Heart right ventricle (tissue), 16 donors: ENCODE data around the gene EIF4G2. TPM values are rescaled to one million over a fixed set of nuclear protein-coding genes. Genes with fewer than 3 reads are reported as not detected.

Experiments
- ATAC-seq, 8 donors: fragments of 200-7000 bp; cut with Tn5 transposase; one replicate each; pipeline ENCODE4 v1.9.1; 2020; ENCODE audit warnings: mild to moderate bottlenecking in 8 of 8, moderate library complexity in 8 of 8, moderate number of reproducible peaks in 1 of 8
- DNase-seq, 2 donors: peaks; one replicate each; pipeline ENCODE4 v3.0.0-alpha.2; 2020
- H3K27ac ChIP-seq, 10 donors: fragments of 200-600 bp; sonication (generic) in 2 of 10; one replicate each; pipeline versions ENCODE4 v1.5.0 to v1.8.0; 2020 to 2022; ENCODE audit warnings: mild to moderate bottlenecking in 3 of 10
- H3K27me3 ChIP-seq, 7 donors: fragments of 200-600 bp; one replicate each; pipeline ENCODE4 v1.8.0; 2021 to 2022; ENCODE audit warnings: mild to moderate bottlenecking in 2 of 7
- H3K36me3 ChIP-seq, 9 donors: fragments of 200-600 bp; sonication (generic) in 1 of 9; one replicate each; pipeline versions ENCODE4 v1.5.0 to v1.8.0; 2020 to 2022; ENCODE audit warnings: mild to moderate bottlenecking in 2 of 9
- H3K4me1 ChIP-seq, 9 donors: fragments of 200-600 bp; sonication (generic) in 1 of 9; one replicate each; pipeline versions ENCODE4 v1.5.0 to v1.8.0; 2020 to 2022; ENCODE audit warnings: mild to moderate bottlenecking in 4 of 9
- H3K4me3 ChIP-seq, 10 donors: fragments of 200-600 bp; sonication (generic) in 2 of 10; one replicate each; pipeline versions ENCODE4 v1.5.0 to v1.8.0; 2020 to 2022; ENCODE audit warnings: mild to moderate bottlenecking in 7 of 10, moderate library complexity in 2 of 10
- H3K9me3 ChIP-seq, 11 donors: fragments of 200-600 bp in 10 of 11; sonication (generic) in 2 of 11; one replicate each; pipeline versions ENCODE4 v1.5.0 to v1.8.0; 2013 to 2022; ENCODE audit warnings: mild to moderate bottlenecking in 2 of 11, control low read depth in 1 of 11, moderate library complexity in 1 of 11
- WGBS, 2 donors: extraction: QIAGEN DNeasy Blood & Tissue Kit; methylation state at CpG; one replicate each; pipeline ENCODE4 v1.1.7; 2013; ENCODE audit warnings: inconsistent platforms in 1 of 2; 5-methylcytosine and 5-hydroxymethylcytosine counted together
- intact Hi-C, 10 donors: fragments of 100-400 bp; cut with DNase I; formaldehyde crosslinking; loops; one replicate each; pipeline versions ENCODE4 v1.11.1 to v1.14.2; 2022
- long read RNA-seq, 3 donors: library from polyadenylated mRNA; unstranded; transcript quantifications; one replicate each; pipeline ENCODE4 v2.0.0, GENCODE V29; 2020 to 2021
- polyA plus RNA-seq, 2 donors: library from polyadenylated mRNA; stranded (reverse); fragments of 200-250 nt; gene quantifications; one replicate each; pipeline ENCODE4 v1.2.3, GENCODE V29; 2013
- total RNA-seq, 10 donors: library from RNA; stranded (reverse); fragmentation: NEBNext Ultra II Directional in 3 of 10; extraction: Animal tissue kit (Norgen Biotek cat#: 25700) in 3 of 10; gene quantifications; one replicate each; pipeline versions ENCODE4 v1.2.1 to v1.2.4, GENCODE V29; 2021 to 2023
- TF ChIP-seq, protein P1 (sequence below), 9 donors: fragments of 200-600 bp; sonication (generic) in 2 of 9; IDR thresholded peaks; one replicate each; pipeline versions ENCODE4 v1.5.0 to v1.8.0; 2021 to 2022; ENCODE audit warnings: antibody characterized with exemption in 9 of 9, mild to moderate bottlenecking in 5 of 9, moderate library complexity in 1 of 9
- donor health status: Arrhythmogenic right ventricular cardiomyopathy.
- donor health status: ischemic (EF 13 %, LVEDD 7.1; RV severe dilation, severe dysfunction).
- donor health status: healthy with polysubstance abuse.
- donor health status: DM: no; HTN: yes; CAD: no.
- donor health status: DM: no; HTN: no; CAD: no.
- donor health status: ischemic (EF 25% LVEDD 6.9; RV normal size, moderate dysfunction).
- donor health status: ischemic (EF 25% LVEDD 5.7; RV mildly dilated, moderate dysfunction).
- donor health status: healthy.
- donor health status: DM: yes; HTN: yes; CAD: no.
- donor health status: Ischemic cardiomyopathy.
- donor health status: ischemic (EF 35%, LVEDD 5.7; RV mildly dilated, moderate dysfunction).
- donor health status: nonischemic (EF 11% LVEDD 7.7; RV severe dilation, severe dysfunction).
- donor health status: DM: yes; HTN: yes; CAD: no.
- donor health status: PGD.
- donor health status: ischemic (EF 29% LVEDD 5.4; RV normal size, mild dysfunction).
- donor health status: nonischemic (EF 23%, LVEDD 6.1; RV moderate dilation, normal function).

EIF4G2 gene
- 1,000 to 10,000 TPM in 3 of 10 donors, 100 to 1,000 TPM in 7; 623 to 1,076 (median 970) TPM for total RNA-seq
- polyA plus RNA-seq, result 100 to 1,000 TPM; 119 to 283 TPM
- long read RNA-seq, donor 1, transcript EIF4G2-205 (21 exons, 3,654 nt), result minor isoform, 8 of 462 reads
- long read RNA-seq, donor 1, transcript EIF4G2-202 (21 exons, 3,346 nt), result minor isoform, 17 of 462 reads
- long read RNA-seq, donor 1, transcript EIF4G2-201 (22 exons, 3,978 nt), result major isoform, 304 of 462 reads
- long read RNA-seq, donor 1, partial matches to known transcripts, result 112 of 462 reads
- long read RNA-seq, donor 1, other reads (novel, unspliced or antisense), result 21 of 462 reads
- long read RNA-seq, donor 2, transcript EIF4G2-201 (22 exons, 3,978 nt), result major isoform, 291 of 463 reads
- long read RNA-seq, donor 2, transcript EIF4G2-205 (21 exons, 3,654 nt), result minor isoform, 7 of 463 reads
- long read RNA-seq, donor 2, transcript EIF4G2-202 (21 exons, 3,346 nt), result minor isoform, 14 of 463 reads
- long read RNA-seq, donor 2, partial matches to known transcripts, result 109 of 463 reads
- long read RNA-seq, donor 2, other reads (novel, unspliced or antisense), result 40 of 463 reads
- long read RNA-seq, donor 3, full-length matches to known transcripts, result 381 of 803 reads
- long read RNA-seq, donor 3, partial matches to known transcripts, result 388 of 803 reads
- long read RNA-seq, donor 3, other reads (novel, unspliced or antisense), result 34 of 803 reads

DNA sequence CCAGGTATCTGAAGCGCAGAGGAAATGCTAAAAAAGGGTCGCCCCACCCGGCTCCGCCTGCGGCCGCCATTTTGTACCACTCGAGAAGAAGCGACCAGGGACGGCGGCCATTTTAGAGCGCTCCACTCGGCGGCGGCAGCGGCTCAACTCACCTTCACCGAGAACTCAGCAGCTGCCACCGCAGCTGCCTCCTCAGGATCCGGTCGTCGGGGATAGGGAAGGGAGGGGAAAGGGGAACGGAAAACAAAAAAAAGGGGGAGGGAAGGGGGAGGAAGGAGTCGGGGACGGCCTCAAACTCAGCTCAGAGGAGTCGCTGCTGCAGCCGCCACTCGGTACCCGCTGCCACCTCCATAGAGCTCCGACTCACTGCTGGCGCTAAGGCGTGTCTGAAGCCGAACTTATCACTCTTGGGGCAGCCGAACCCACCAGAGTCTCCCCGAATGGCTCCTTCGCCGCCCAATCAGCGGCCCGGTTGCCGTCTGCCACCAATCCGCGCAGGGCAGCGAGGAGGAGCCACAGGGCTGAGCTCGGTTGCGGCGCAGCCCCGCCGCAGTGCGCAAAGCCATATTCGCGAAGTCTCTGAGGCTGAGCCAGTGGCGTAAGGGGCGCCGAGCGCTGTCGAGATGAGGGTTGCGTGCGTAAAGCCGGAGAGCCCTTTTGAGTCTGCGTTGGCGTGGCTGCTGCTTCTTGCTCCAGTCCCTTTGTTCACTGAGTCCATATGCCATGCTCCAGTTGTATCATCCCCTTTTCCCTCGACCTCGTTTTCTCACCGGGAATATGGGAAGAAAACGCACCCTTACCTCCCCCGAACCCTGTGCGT is at the start of gene EIF4G2:
EIF4G2 (minus strand) TSS at position 374 of the 820 bp plus-strand sequence.
- peak within 1 kb of the TSS; percentile 76 to 98 (median 92) for H3K4me3 ChIP-seq
- WGBS, 2 donors, result 0% methylated on average over 64 to 65 of the region's 65 CpGs

DNA sequence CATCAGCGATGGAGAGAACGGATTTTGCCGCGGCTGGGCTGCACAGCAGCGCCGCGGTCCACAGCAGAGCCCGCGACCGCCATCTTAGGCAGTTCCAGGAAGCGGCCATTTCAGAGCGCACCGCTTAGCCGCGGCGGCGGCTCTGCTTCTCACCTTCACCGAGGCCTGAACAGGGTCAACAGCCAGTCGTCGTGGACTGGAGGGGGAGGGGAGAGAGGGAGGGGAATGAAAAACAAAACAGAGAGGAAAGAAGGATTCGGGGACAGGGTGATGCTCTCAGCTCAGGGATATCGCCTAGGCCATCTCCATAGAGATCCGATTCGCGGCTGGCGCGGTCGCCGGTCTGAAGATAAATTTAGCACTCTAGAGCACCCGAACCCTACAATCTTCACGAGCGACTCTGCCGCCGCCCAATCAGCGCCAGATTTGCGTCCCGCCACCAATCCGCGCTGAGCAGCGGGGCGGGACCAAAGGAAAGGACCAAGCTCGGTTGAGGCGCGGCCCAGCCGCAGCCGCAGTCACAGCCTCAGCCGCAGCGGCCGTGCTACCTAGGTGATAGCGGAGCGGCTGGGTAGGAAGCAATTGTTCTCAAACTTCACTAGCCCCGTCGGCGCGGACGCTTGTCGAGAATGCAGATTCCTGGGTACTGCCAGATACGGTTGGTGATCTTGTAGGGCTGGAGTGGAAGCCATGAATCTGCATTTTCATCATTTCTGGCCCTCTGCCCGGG is 49.1 kb upstream of the EIF4G2 start, which contains the start of gene ZBED5:
ZBED5 (minus strand) TSS at position 345 of the 730 bp plus-strand sequence. CDS start 3,108 bp downstream, outside the sequence.
- TF ChIP-seq, protein P1, sequence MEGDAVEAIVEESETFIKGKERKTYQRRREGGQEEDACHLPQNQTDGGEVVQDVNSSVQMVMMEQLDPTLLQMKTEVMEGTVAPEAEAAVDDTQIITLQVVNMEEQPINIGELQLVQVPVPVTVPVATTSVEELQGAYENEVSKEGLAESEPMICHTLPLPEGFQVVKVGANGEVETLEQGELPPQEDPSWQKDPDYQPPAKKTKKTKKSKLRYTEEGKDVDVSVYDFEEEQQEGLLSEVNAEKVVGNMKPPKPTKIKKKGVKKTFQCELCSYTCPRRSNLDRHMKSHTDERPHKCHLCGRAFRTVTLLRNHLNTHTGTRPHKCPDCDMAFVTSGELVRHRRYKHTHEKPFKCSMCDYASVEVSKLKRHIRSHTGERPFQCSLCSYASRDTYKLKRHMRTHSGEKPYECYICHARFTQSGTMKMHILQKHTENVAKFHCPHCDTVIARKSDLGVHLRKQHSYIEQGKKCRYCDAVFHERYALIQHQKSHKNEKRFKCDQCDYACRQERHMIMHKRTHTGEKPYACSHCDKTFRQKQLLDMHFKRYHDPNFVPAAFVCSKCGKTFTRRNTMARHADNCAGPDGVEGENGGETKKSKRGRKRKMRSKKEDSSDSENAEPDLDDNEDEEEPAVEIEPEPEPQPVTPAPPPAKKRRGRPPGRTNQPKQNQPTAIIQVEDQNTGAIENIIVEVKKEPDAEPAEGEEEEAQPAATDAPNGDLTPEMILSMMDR (IDR thresholded peaks at IDR 0.05), result peak in 7 of 9 donors; percentile 8 to 41 (median 20)
- WGBS, 2 donors, result 0 to 1% methylated on average over 59 of the region's 59 CpGs
- H3K4me3 ChIP-seq, result peak within 1 kb of the TSS; percentile 70 to 89 (median 84)
- ATAC-seq (peak; percentile 96 to 98 (median 97)), DNase-seq (peak; percentile 97)
- intact Hi-C loops, result loop anchor here in 8 of 10 donors (1.0 to 10.0 kb wide), 10 partner anchors 43 to 74 kb away; partner anchors contain the start of gene EIF4G2 (in 8 of the 8)
- H3K9me3 ChIP-seq, result no peaks in the 10 kb centered on the region
- H3K4me1 ChIP-seq, result peaks cover 0 to 57% (median 26%) of the 10 kb centered on the region in 9 donors
- H3K36me3 ChIP-seq, result peaks cover 0 to 34% (median 30%) of the 10 kb centered on the region in 9 donors
- H3K27ac ChIP-seq, result peak within 1 kb of the TSS; percentile 90 to 99 (median 98)
- H3K27me3 ChIP-seq, result no peaks in the 10 kb centered on the region

More for the DNA sequence above, at the start of gene EIF4G2:
- ATAC-seq (peak; percentile 95 to 98 (median 98)), DNase-seq (peak; percentile 98)
- Histone ChIP-seq H3K36me3 (peaks cover 0 to 37% (median 32%) of the 10 kb centered on the region in 9 donors), H3K27me3 (no peaks in the 10 kb centered on the region), H3K27ac (peak within 1 kb of the TSS; percentile 89 to 100 (median 100)), H3K9me3 (no peaks in the 10 kb centered on the region), H3K4me1 (peaks cover 0 to 50% (median 40%) of the 10 kb centered on the region in 9 donors)
- TF ChIP-seq, protein P1 (IDR thresholded peaks at IDR 0.05), result no peak
- intact Hi-C loops, result loop anchor here in 8 of 10 donors (1.0 to 10.0 kb wide), 11 partner anchors 36 to 1236 kb away; partner anchors contain the start of genes ZBED5 (in 6 of the 8) and WEE1 (in 1 of the 8)

DNA sequence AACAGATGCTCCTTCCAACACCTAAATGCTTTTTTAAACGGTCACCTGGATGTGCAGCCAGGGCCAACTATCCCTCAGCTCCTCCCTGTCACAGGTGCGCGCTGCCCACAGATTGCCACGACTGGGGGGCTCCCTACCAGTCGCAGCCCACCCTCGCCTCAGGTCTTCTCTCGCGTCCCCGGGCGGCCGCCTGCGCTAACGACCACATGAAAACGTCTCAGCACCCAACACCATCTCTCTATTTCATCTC is 48.7 kb upstream of the EIF4G2 start:
- Histone ChIP-seq H3K9me3 (no peaks in the 10 kb centered on the region), H3K27me3 (no peaks in the 10 kb centered on the region), H3K36me3 (peaks cover 0 to 38% (median 35%) of the 10 kb centered on the region in 9 donors), H3K27ac (peak overlapping the region; percentile 90 to 99 (median 98)), H3K4me1 (peaks cover 0 to 52% (median 26%) of the 10 kb centered on the region in 9 donors), H3K4me3 (peak overlapping the region; percentile 70 to 89 (median 84))
- TF ChIP-seq, protein P1 (IDR thresholded peaks at IDR 0.05), result no peak
- DNase-seq (no peak), ATAC-seq (peak in 5 of 8 donors; percentile 0 to 5 (median 1))
- intact Hi-C loops, result loop anchor here in 6 of 10 donors (2.0 to 10.0 kb wide), 7 partner anchors 45 to 75 kb away; partner anchors contain the start of gene EIF4G2 (in 3 of the 6)
- 0% methylated on average over 14 of the region's 14 CpGs for WGBS, 2 donors
